ENCODE results near the gene CCNK.

CCNK gene

DNA sequence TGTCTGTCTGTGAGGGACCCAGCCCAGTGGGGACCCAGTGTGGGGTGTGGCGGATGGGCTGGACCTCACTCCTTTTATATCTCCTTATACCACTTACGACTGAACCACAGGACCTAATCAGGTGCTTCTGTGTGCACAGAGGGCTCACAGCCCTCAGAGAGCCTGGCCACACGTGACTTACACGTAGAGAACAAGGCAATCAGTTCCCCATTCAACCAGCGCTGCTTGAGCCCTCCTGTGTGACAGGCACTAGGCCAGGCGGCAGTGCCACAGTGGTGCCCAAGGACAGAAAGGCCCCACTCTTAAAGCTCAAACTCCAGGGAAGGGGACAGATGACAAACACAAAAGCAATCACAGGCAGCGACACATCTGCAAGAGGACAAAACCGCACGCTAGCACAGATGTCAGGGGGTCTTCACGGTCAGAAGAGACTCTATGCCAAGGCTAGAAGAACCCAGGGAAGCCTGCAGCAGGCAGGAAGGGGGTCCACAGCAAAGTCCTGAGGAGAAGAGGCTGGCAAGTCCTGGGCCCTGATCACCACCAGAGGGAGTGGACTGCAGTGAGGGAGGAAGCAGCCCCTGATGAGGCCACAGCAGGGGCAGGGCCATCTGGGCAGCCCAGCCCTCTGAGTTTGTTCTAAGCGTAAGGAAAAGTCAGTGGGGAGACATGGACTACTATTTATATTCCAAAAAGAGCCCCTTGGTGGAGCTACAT lies 39.9 kb upstream of the CCNK start:
- TF ChIP-seq EZH2 (IDR thresholded peaks at IDR 0.05) (no peak), POLR2AphosphoS5 (IDR thresholded peaks at IDR 0.05; ENCODE audit: borderline replicate concordance, low read depth, low read length) (no peak), FOXP2 (optimal IDR thresholded peaks at IDR 0.05; ENCODE audit: control extremely low read depth, extremely low read length, insufficient read depth) (no peak)
- no peaks in the 10 kb centered on the region for H3K9me3 ChIP-seq (ENCODE audit: low read depth, low read length)
- no peak overlapping the region for H3K9ac ChIP-seq (ENCODE audit: insufficient read length)
- no peak overlapping the region for H3K4me3 ChIP-seq
- H3K27ac ChIP-seq: no peak overlapping the region
- peaks cover 30% of the 10 kb centered on the region for H3K36me3 ChIP-seq (ENCODE audit: insufficient read depth, low read length)
- no peak for DNase-seq (ENCODE audit: low read depth, low spot score)

DNA sequence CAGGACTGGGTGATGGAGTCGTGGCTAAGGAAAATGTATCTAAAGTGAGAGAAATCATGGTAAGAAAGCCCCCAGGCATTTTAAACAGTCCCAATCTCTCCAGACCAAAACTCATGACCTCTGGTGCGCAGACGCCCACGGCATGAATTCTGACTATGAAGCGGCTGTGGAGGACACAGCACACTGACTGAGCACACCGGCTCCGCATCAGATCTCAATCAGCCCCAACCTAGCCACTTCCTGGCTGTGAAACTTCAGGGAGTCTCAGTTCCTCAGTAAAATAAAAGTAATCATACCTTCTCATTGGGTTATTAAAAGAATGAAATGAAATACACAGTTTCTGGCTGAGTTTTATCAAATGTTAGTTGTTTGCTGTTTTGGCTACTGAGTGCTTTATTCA lies 39.3 kb upstream of the CCNK start:
- Histone ChIP-seq H3K36me3 (ENCODE audit: insufficient read depth, low read length) (peaks cover 36% of the 10 kb centered on the region), H3K9ac (ENCODE audit: insufficient read length) (no peak overlapping the region), H3K4me3 (no peak overlapping the region), H3K9me3 (ENCODE audit: low read depth, low read length) (no peaks in the 10 kb centered on the region), H3K27ac (no peak overlapping the region)
- TF ChIP-seq FOXP2 (optimal IDR thresholded peaks at IDR 0.05; ENCODE audit: control extremely low read depth, extremely low read length, insufficient read depth) (no peak), POLR2AphosphoS5 (IDR thresholded peaks at IDR 0.05; ENCODE audit: borderline replicate concordance, low read depth, low read length) (no peak)
- no peak for DNase-seq (ENCODE audit: low read depth, low spot score)

DNA sequence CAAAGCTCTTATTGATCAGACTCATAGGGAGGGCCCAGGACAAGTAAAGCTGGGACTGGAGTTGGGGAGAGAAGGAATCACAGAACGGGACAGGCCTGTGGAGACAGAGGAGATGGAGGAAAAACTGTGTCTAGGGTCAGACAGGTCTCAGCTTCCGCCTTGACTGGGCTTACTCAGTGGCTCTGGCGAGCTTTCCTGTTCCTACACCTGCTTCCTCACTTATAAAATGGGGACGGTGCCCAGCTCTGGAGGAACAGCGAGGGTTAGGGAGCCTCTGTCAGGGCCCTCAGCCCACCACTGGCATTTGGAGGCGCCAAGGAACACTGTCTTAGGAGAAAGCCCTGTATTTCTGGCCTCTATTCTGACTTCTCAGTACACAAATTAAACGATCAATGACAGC lies 35.3 kb upstream of the CCNK start:
- no peak overlapping the region for H3K9ac ChIP-seq (ENCODE audit: insufficient read length)
- H3K4me3 ChIP-seq: no peak overlapping the region
- no peaks in the 10 kb centered on the region for H3K9me3 ChIP-seq (ENCODE audit: low read depth, low read length)
- no peak for TF ChIP-seq POLR2AphosphoS5 (IDR thresholded peaks at IDR 0.05; ENCODE audit: borderline replicate concordance, low read depth, low read length)
- TF ChIP-seq FOXP2 (optimal IDR thresholded peaks at IDR 0.05; ENCODE audit: control extremely low read depth, extremely low read length, insufficient read depth): no peak
- no peak for TF ChIP-seq EZH2 (IDR thresholded peaks at IDR 0.05)
- no peak for DNase-seq (ENCODE audit: low read depth, low spot score)
- no peak overlapping the region for H3K27ac ChIP-seq
- peaks cover 51% of the 10 kb centered on the region for H3K36me3 ChIP-seq (ENCODE audit: insufficient read depth, low read length)

DNA sequence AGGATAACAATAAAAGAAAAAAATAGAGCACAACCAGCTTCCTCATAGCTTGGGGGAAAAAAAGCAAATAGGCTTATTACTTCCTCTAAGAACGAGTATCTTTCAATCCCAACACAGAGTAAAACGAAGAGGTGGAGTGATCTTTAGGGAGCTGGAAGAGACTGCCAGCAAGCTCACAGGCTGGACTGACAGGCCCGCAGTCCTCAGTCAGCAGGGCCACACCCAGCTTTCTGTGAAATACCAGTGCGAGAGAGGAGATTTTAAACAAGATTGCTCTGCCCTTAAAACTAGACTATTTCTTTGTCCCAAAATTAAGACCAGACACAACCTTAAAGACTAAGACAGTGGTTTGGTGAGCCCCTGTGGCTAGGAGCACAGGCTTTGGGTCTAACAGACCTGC lies 33.5 kb upstream of the CCNK start:
- DNase-seq (ENCODE audit: low read depth, low spot score): no peak
- Histone ChIP-seq H3K9me3 (ENCODE audit: low read depth, low read length) (no peaks in the 10 kb centered on the region), H3K36me3 (ENCODE audit: insufficient read depth, low read length) (peaks cover 52% of the 10 kb centered on the region), H3K27ac (no peak overlapping the region), H3K4me3 (no peak overlapping the region), H3K9ac (ENCODE audit: insufficient read length) (no peak overlapping the region)
- TF ChIP-seq POLR2AphosphoS5 (IDR thresholded peaks at IDR 0.05; ENCODE audit: borderline replicate concordance, low read depth, low read length) (no peak), FOXP2 (optimal IDR thresholded peaks at IDR 0.05; ENCODE audit: control extremely low read depth, extremely low read length, insufficient read depth) (no peak), EZH2 (IDR thresholded peaks at IDR 0.05) (no peak)

DNA sequence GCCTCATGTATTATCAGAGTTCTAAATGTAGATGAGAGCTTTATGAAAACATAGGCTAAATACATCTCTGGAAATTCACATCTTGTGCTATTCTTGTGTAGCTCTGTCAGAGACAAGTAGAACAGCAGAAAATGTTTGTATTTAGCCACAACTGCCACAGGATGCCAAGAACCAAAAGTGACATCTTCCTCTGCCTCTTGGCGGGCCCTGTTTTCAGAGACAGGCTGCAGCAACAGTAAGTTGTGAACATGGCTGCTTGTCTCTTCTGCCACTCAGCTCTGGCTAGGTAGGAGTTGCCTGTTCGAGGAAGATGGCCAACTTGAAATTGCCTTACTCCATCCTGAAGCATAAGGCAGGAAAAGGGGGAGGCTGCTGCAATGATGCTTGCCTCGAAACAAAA lies 30.9 kb upstream of the CCNK start:
- H3K9me3 ChIP-seq (ENCODE audit: low read depth, low read length): no peaks in the 10 kb centered on the region
- TF ChIP-seq EZH2 (IDR thresholded peaks at IDR 0.05) (no peak), POLR2AphosphoS5 (IDR thresholded peaks at IDR 0.05; ENCODE audit: borderline replicate concordance, low read depth, low read length) (no peak), FOXP2 (optimal IDR thresholded peaks at IDR 0.05; ENCODE audit: control extremely low read depth, extremely low read length, insufficient read depth) (no peak)
- no peak overlapping the region for H3K4me3 ChIP-seq
- H3K27ac ChIP-seq: no peak overlapping the region
- peaks cover 55% of the 10 kb centered on the region for H3K36me3 ChIP-seq (ENCODE audit: insufficient read depth, low read length)
- no peak overlapping the region for H3K9ac ChIP-seq (ENCODE audit: insufficient read length)
- no peak for DNase-seq (ENCODE audit: low read depth, low spot score)

DNA sequence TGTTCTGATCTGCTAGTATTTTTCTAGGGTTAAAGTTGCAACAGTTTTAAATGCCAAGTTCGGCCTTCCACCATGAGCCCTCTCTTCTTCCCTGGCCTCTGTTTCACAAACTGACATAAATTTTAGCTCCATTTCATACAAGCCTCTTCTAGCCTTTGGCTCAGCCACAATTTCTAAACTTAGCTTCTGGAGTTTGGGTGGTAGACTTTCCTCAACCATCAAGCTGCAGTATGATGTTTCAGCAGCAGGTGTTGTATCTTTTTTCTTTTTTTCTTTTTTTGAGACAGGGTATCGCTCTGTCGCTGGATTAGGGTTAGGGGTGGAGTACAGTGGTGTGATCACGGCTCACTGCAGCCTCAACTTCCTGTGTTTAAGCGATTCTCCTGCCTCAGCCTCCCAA lies 30.0 kb upstream of the CCNK start:
- no peak overlapping the region for H3K4me3 ChIP-seq
- peaks cover 60% of the 10 kb centered on the region for H3K36me3 ChIP-seq (ENCODE audit: insufficient read depth, low read length)
- no peak overlapping the region for H3K27ac ChIP-seq
- H3K9ac ChIP-seq (ENCODE audit: insufficient read length): no peak overlapping the region
- TF ChIP-seq FOXP2 (optimal IDR thresholded peaks at IDR 0.05; ENCODE audit: control extremely low read depth, extremely low read length, insufficient read depth): no peak
- TF ChIP-seq POLR2AphosphoS5 (IDR thresholded peaks at IDR 0.05; ENCODE audit: borderline replicate concordance, low read depth, low read length): no peak
- TF ChIP-seq EZH2 (IDR thresholded peaks at IDR 0.05): no peak
- H3K9me3 ChIP-seq (ENCODE audit: low read depth, low read length): no peaks in the 10 kb centered on the region
- DNase-seq (ENCODE audit: low read depth, low spot score): no peak

DNA sequence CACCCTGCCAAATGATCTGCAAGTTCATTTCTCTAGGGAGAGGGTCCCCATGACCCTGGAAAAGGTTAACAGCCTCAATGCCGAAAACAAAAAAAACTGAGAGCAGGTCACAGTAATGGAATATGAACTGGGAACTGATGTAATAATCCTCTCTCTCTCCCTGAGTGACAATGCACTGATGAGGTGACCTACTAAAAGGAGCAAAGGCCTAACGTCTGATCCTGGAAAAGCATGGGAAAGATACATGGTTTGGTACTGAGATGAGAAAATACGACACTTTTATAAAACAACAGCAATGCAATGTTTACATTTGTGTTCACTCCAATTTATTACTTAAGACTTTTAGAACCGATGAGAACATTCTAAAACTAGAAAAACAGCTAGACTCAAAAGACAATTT lies 28.2 kb upstream of the CCNK start:
- H3K9me3 ChIP-seq (ENCODE audit: low read depth, low read length): no peaks in the 10 kb centered on the region
- no peak overlapping the region for H3K27ac ChIP-seq
- DNase-seq (ENCODE audit: low read depth, low spot score): no peak
- TF ChIP-seq FOXP2 (optimal IDR thresholded peaks at IDR 0.05; ENCODE audit: control extremely low read depth, extremely low read length, insufficient read depth) (no peak), EZH2 (IDR thresholded peaks at IDR 0.05) (no peak), POLR2AphosphoS5 (IDR thresholded peaks at IDR 0.05; ENCODE audit: borderline replicate concordance, low read depth, low read length) (no peak)
- no peak overlapping the region for H3K9ac ChIP-seq (ENCODE audit: insufficient read length)
- H3K36me3 ChIP-seq (ENCODE audit: insufficient read depth, low read length): peaks cover 58% of the 10 kb centered on the region
- H3K4me3 ChIP-seq: no peak overlapping the region

DNA sequence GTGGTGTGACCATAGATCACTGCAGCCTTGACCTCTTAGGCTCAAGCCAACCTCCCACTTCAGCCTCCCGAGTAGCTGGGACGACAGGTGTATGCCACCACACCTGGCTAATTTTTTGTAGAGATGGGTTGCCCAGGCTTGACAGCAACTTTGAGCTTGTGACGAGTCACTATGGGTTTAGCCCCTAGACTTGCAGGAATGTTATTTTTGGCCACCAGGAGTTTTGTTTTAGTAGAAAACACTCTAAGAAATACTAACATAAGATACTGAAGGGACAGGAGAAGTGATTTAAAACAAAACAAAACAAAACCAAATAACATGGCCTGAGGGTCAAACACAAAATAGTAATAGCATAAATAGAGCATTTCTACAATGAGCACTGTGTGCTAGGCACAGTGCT lies 27.0 kb upstream of the CCNK start:
- DNase-seq (ENCODE audit: low read depth, low spot score): no peak
- TF ChIP-seq FOXP2 (optimal IDR thresholded peaks at IDR 0.05; ENCODE audit: control extremely low read depth, extremely low read length, insufficient read depth): no peak
- TF ChIP-seq EZH2 (IDR thresholded peaks at IDR 0.05): no peak
- no peak for TF ChIP-seq POLR2AphosphoS5 (IDR thresholded peaks at IDR 0.05; ENCODE audit: borderline replicate concordance, low read depth, low read length)
- peaks cover 49% of the 10 kb centered on the region for H3K36me3 ChIP-seq (ENCODE audit: insufficient read depth, low read length)

More for the DNA sequence above, 27.0 kb upstream of the CCNK start:
- no peak overlapping the region for H3K9ac ChIP-seq (ENCODE audit: insufficient read length)
- no peaks in the 10 kb centered on the region for H3K9me3 ChIP-seq (ENCODE audit: low read depth, low read length)
- H3K4me3 ChIP-seq: no peak overlapping the region
- no peak overlapping the region for H3K27ac ChIP-seq
